HL-60 (cell line): Measurements from ENCODE around the gene ANP32A.

ENCODE experiments used
- DNase-seq, 2 experiments: peaks; one replicate each; pipeline ENCODE4 v3.0.0-alpha.2; 2010 to 2020; ENCODE audit warnings: low read depth in 1 of 2, low spot score in 1 of 2
- H3K27ac ChIP-seq: fragments of 250-450 bp; sonication (Bioruptor Pico); replicated peaks from 2 replicates; pipeline ENCODE4 v1.5.1; 2020; ENCODE audit warnings: mild to moderate bottlenecking, moderate library complexity
- H3K27me3 ChIP-seq: fragments of 250-450 bp; sonication (Bioruptor Pico); 2 replicates; pipeline ENCODE4 v1.5.1; 2021; ENCODE audit warnings: mild to moderate bottlenecking, moderate library complexity; ENCODE audit not compliant: insufficient read depth, poor library complexity, severe bottlenecking
- H3K4me3 ChIP-seq: replicated peaks from 2 replicates; pipeline ENCODE4 v1.5.1; 2011; ENCODE audit warnings: mild to moderate bottlenecking, control low read depth, low read length; ENCODE audit not compliant: insufficient read depth
- GABPA ChIP-seq: IDR thresholded peaks from 2 replicates; pipeline ENCODE4 v1.6.1; 2012; ENCODE audit warnings: low read depth
- POLR2AphosphoS5 ChIP-seq: IDR thresholded peaks from 2 replicates; pipeline ENCODE4 v1.6.1; 2012; ENCODE audit warnings: low read depth
- SPI1 ChIP-seq: IDR thresholded peaks from 2 replicates; pipeline ENCODE4 v1.6.1; 2012; ENCODE audit warnings: low read depth, mild to moderate bottlenecking, borderline replicate concordance
- TF ChIP-seq, protein P1 (sequence below): IDR thresholded peaks from one replicate; pipeline ENCODE4 v1.5.1; 2011; ENCODE audit warnings: low read length, control low read depth, inconsistent platforms; ENCODE audit not compliant: insufficient read depth
- TF ChIP-seq, protein P2 (sequence below): IDR thresholded peaks from 2 replicates; pipeline ENCODE4 v1.6.1; 2012; ENCODE audit warnings: low read depth; ENCODE audit not compliant: insufficient replicate concordance

The ANP32A gene

DNA sequence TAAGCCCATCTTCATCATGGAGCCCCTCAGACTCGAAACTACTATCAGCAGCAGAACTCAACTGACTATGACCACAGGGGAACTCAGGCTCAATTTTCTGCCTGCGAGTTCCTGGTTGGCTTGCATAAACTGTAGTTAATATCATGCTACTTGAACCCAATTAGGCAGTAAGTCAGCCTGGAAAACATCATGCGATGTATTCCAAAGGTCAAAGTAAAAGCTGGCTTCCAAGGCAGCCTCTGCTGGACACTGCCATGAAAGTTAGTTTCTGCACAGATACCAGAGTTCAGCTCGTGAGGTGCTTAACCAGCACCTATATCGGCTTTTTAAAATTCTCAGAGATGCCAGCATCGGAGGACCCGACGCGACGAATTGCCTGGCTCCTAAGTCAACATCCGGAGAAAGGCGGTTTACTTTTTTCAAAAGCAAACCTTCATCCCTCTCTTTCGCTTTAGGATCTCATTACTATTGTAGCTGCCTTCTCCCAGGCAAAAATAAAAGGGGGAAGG lies 3.8 kb downstream of the ANP32A start:
- Histone ChIP-seq H3K27me3 (no peaks in the 10 kb centered on the region), H3K4me3 (peak overlapping the region; percentile 62), H3K27ac (peak overlapping the region; percentile 100)
- peak in 1 of 2 experiments; percentile 42 for DNase-seq
- no peak for TF ChIP-seq SPI1
- TF ChIP-seq POLR2AphosphoS5, result no peak
- TF ChIP-seq, protein P1, sequence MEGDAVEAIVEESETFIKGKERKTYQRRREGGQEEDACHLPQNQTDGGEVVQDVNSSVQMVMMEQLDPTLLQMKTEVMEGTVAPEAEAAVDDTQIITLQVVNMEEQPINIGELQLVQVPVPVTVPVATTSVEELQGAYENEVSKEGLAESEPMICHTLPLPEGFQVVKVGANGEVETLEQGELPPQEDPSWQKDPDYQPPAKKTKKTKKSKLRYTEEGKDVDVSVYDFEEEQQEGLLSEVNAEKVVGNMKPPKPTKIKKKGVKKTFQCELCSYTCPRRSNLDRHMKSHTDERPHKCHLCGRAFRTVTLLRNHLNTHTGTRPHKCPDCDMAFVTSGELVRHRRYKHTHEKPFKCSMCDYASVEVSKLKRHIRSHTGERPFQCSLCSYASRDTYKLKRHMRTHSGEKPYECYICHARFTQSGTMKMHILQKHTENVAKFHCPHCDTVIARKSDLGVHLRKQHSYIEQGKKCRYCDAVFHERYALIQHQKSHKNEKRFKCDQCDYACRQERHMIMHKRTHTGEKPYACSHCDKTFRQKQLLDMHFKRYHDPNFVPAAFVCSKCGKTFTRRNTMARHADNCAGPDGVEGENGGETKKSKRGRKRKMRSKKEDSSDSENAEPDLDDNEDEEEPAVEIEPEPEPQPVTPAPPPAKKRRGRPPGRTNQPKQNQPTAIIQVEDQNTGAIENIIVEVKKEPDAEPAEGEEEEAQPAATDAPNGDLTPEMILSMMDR, result no peak
- no peak for TF ChIP-seq GABPA
- TF ChIP-seq, protein P2, sequence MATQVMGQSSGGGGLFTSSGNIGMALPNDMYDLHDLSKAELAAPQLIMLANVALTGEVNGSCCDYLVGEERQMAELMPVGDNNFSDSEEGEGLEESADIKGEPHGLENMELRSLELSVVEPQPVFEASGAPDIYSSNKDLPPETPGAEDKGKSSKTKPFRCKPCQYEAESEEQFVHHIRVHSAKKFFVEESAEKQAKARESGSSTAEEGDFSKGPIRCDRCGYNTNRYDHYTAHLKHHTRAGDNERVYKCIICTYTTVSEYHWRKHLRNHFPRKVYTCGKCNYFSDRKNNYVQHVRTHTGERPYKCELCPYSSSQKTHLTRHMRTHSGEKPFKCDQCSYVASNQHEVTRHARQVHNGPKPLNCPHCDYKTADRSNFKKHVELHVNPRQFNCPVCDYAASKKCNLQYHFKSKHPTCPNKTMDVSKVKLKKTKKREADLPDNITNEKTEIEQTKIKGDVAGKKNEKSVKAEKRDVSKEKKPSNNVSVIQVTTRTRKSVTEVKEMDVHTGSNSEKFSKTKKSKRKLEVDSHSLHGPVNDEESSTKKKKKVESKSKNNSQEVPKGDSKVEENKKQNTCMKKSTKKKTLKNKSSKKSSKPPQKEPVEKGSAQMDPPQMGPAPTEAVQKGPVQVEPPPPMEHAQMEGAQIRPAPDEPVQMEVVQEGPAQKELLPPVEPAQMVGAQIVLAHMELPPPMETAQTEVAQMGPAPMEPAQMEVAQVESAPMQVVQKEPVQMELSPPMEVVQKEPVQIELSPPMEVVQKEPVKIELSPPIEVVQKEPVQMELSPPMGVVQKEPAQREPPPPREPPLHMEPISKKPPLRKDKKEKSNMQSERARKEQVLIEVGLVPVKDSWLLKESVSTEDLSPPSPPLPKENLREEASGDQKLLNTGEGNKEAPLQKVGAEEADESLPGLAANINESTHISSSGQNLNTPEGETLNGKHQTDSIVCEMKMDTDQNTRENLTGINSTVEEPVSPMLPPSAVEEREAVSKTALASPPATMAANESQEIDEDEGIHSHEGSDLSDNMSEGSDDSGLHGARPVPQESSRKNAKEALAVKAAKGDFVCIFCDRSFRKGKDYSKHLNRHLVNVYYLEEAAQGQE, result no peak

DNA sequence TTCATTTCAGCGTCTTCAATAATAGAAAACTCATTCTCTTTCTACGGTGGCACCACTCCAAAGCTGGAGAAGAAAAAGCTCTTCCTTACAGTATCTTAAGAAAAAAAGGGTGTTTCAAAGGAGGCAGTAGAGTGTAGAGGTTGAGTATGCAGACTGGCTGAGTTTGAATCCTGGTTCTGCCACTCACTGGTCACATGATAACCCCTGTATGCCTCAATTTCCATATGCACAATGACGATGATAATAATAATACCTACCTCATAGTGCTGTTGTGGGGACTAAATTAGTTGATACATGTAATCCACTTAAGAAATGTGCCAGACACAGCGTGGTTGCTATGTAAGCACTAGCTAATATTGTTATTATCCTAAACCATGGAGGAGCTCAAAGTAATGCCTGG lies 4.5 kb downstream of the ANP32A start:
- TF ChIP-seq SPI1 (no peak), GABPA (no peak), POLR2AphosphoS5 (no peak)
- TF ChIP-seq, protein P1, result no peak
- Histone ChIP-seq H3K27me3 (no peaks in the 10 kb centered on the region), H3K27ac (peak overlapping the region; percentile 100), H3K4me3 (peak overlapping the region; percentile 62)
- no peak for DNase-seq

DNA sequence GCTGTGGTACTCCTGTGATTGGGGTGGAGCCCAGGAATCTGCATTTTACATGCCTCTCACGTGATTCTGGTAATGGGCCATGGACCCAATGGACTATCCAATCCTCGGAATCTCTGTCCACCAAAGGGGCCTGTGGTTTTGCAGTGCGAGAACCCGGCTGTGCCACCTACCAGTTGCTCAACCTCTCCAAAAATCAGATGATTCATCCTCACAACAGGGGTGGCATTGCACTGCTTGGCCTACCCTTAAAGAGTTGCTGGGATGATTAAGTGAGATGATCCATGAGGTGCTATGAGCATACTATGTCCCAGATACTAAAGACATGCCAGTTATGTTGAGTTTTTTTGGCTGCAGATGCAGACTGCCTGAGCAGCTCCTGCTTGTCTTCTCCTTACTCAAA lies 5.1 kb downstream of the ANP32A start:
- Histone ChIP-seq H3K27ac (peak overlapping the region; percentile 100), H3K27me3 (no peaks in the 10 kb centered on the region), H3K4me3 (no peak overlapping the region)
- DNase-seq, result peak in 1 of 2 experiments; percentile 54
- TF ChIP-seq, protein P2, result no peak
- TF ChIP-seq SPI1, result no peak
- TF ChIP-seq, protein P1, result no peak
- no peak for TF ChIP-seq POLR2AphosphoS5
- TF ChIP-seq GABPA, result no peak

DNA sequence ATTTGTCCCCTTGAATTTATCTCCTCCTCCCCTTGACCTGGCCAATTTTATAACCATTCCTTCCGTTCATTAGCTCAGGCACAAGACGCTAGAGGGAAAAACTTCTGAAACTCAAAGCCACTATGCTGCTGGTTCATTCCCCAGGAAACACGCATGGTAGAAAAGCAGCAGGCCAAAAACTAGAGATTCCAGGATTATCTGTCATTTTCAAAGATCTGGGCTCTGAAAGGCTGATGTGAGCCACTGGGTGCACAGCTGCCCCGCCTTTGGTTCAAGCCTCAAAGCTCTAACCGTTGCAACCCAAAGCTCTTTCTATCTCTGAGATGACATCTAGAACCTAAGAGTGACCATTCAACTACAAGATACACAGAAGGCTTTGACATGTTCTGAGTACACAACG lies 6.1 kb downstream of the ANP32A start:
- Histone ChIP-seq H3K27me3 (no peaks in the 10 kb centered on the region), H3K4me3 (no peak overlapping the region), H3K27ac (peak overlapping the region; percentile 41)
- no peak for TF ChIP-seq SPI1
- no peak for TF ChIP-seq GABPA
- TF ChIP-seq, protein P1, result no peak
- TF ChIP-seq, protein P2, result no peak
- no peak for TF ChIP-seq POLR2AphosphoS5
- DNase-seq, result no peak
